Nephron (organoid): ENCODE data around the gene ITPKC.

Experiments
- H3K27ac Mint-ChIP-seq, 3 experiments: 2 replicates each; pipeline ENCODE4 v1.8.0; 2020; ENCODE audit warnings: mixed read lengths in 3 of 3, mild to moderate bottlenecking in 2 of 3, moderate library complexity in 1 of 3
- H3K27me3 Mint-ChIP-seq: 2 replicates; pipeline ENCODE4 v1.8.0; 2021; ENCODE audit warnings: low read depth, mild to moderate bottlenecking, moderate library complexity, mixed read lengths
- H3K36me3 Mint-ChIP-seq: 2 replicates; pipeline ENCODE4 v1.8.0; 2020; ENCODE audit warnings: low read depth, mixed read lengths
- H3K4me1 Mint-ChIP-seq: 2 replicates; pipeline ENCODE4 v1.8.0; 2020; ENCODE audit warnings: mixed read lengths
- H3K4me3 Mint-ChIP-seq, 3 experiments: 2 replicates each; pipeline ENCODE4 v1.8.0; 2020; ENCODE audit warnings: mild to moderate bottlenecking in 3 of 3, mixed read lengths in 3 of 3, moderate library complexity in 2 of 3
- H3K9me3 Mint-ChIP-seq: 2 replicates; pipeline ENCODE4 v1.8.0; 2020; ENCODE audit warnings: mixed read lengths
- TF ChIP-seq, protein P1 (sequence below), 3 experiments: fragments of 200-600 bp; sonication (generic); IDR thresholded peaks; one replicate each; pipeline ENCODE4 v1.5.0; 2021; ENCODE audit warnings: antibody characterized with exemption in 3 of 3; ENCODE audit not compliant: unreplicated experiment in 3 of 3

Gene ITPKC

DNA sequence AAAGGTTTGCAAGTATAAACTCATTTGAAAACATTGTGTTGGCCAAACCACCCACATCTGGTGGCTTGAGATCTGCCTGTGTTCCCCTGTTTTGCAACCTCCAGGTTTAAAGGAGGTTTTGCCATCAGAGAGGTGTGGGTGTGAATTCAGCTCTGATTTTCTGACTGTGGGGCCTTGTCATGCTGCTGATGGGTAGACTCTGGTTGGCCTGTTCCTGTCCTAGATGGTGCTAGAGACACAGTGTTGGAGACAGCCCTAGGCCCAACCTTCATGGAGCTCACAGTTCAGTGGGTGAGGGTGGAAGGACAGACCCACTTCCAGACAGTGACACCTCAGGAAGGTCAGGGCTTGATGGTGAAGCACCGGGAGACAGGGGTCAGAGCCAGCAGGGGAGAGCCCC lies 68.6 kb downstream of the ITPKC start:
- TF ChIP-seq, protein P1, sequence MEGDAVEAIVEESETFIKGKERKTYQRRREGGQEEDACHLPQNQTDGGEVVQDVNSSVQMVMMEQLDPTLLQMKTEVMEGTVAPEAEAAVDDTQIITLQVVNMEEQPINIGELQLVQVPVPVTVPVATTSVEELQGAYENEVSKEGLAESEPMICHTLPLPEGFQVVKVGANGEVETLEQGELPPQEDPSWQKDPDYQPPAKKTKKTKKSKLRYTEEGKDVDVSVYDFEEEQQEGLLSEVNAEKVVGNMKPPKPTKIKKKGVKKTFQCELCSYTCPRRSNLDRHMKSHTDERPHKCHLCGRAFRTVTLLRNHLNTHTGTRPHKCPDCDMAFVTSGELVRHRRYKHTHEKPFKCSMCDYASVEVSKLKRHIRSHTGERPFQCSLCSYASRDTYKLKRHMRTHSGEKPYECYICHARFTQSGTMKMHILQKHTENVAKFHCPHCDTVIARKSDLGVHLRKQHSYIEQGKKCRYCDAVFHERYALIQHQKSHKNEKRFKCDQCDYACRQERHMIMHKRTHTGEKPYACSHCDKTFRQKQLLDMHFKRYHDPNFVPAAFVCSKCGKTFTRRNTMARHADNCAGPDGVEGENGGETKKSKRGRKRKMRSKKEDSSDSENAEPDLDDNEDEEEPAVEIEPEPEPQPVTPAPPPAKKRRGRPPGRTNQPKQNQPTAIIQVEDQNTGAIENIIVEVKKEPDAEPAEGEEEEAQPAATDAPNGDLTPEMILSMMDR (IDR thresholded peaks at IDR 0.05; ENCODE audit: unreplicated experiment in 3 of 3) = no peak
- Mint-ChIP-seq H3K9me3 (no peaks in the 10 kb centered on the region), H3K4me1 (no peaks in the 10 kb centered on the region), H3K4me3 (no peak overlapping the region), H3K27me3 (peaks cover 10% of the 10 kb centered on the region), H3K36me3 (peaks cover 5% of the 10 kb centered on the region), H3K27ac (no peak overlapping the region)

DNA sequence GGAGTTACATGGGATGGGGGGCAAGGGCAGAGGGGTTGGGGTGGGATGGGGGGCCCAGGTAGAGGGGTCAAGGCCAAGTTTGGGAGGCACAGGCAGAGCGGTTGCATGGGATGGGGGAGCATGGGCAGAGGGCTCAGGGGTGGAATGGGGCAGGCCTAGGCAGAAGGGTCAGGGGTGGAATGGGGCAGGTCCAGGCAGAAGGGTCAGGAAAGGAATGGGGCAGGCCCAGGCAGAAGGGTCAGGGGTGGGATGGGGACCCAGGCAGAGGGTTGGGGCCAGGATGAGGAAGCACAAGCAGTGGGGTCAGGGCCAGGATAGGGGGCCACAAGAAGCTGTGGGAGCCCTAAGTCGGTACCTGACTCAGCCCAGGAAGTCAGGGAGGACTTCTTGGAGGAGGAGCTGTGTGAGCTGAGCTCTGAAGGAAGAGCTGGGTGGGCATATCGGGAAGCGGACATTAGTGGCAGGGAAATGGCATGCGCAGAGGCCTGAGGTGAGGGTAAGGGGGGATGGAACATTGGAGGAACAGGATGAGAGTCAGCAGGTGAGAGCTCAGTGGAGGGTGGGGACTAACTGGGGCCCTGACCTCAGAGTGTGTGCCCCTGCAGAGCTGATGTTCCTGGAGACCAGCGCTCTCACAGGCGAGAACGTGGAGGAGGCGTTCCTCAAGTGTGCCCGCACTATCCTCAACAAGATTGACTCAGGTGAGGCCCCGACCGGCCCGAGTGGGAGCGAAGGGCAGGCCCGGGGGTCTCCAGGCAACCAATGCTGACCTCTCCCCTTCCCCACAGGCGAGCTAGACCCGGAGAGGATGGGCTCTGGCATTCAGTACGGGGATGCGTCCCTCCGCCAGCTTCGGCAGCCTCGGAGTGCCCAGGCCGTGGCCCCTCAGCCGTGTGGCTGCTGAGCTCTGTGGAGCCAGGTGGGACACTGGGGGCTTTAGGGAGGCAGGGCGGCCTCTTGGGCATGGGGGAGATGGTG lies 69.4 kb downstream of the ITPKC start:
- Mint-ChIP-seq H3K36me3 (peaks cover 8% of the 10 kb centered on the region), H3K9me3 (no peaks in the 10 kb centered on the region), H3K4me3 (no peak overlapping the region), H3K4me1 (peaks cover 2% of the 10 kb centered on the region), H3K27ac (no peak overlapping the region), H3K27me3 (peaks cover 10% of the 10 kb centered on the region)
- TF ChIP-seq, protein P1 (IDR thresholded peaks at IDR 0.05; ENCODE audit: unreplicated experiment in 3 of 3) = no peak
